Measurements from ENCODE around the gene SYT17.

Gene SYT17

GRCh38 chr16:19242186-19242585, 74.1 kb downstream of the SYT17 start:
- Mint-ChIP-seq H3K4me3 (no peak overlapping the region), H3K36me3 (ENCODE audit: low read depth) (no peaks in the 10 kb centered on the region), H3K27me3 (ENCODE audit: low read depth) (no peaks in the 10 kb centered on the region), H3K27ac (no peak overlapping the region), H3K9me3 (peaks cover 4% of the 10 kb centered on the region), H3K4me1 (no peaks in the 10 kb centered on the region)
- no peak for TF ChIP-seq CTCF (IDR thresholded peaks at IDR 0.05; ENCODE audit: unreplicated experiment in 3 of 3)

GRCh38 chr16:19242987-19243575, 75.0 kb downstream of the SYT17 start:
- no peak for TF ChIP-seq CTCF (IDR thresholded peaks at IDR 0.05; ENCODE audit: unreplicated experiment in 3 of 3)
- no peaks in the 10 kb centered on the region for H3K27me3 Mint-ChIP-seq (ENCODE audit: low read depth)
- no peaks in the 10 kb centered on the region for H3K36me3 Mint-ChIP-seq (ENCODE audit: low read depth)
- no peak overlapping the region for H3K27ac Mint-ChIP-seq
- no peaks in the 10 kb centered on the region for H3K4me1 Mint-ChIP-seq
- H3K4me3 Mint-ChIP-seq = no peak overlapping the region
- H3K9me3 Mint-ChIP-seq = no peaks in the 10 kb centered on the region

GRCh38 chr16:19245326-19245925, 77.4 kb downstream of the SYT17 start:
- H3K27me3 Mint-ChIP-seq (ENCODE audit: low read depth) = peaks cover 6% of the 10 kb centered on the region
- no peaks in the 10 kb centered on the region for H3K4me1 Mint-ChIP-seq
- no peak for TF ChIP-seq CTCF (IDR thresholded peaks at IDR 0.05; ENCODE audit: unreplicated experiment in 3 of 3)
- no peaks in the 10 kb centered on the region for H3K9me3 Mint-ChIP-seq
- H3K36me3 Mint-ChIP-seq (ENCODE audit: low read depth) = no peaks in the 10 kb centered on the region
- H3K27ac Mint-ChIP-seq = no peak overlapping the region
- H3K4me3 Mint-ChIP-seq = no peak overlapping the region

GRCh38 chr16:19252904-19253303, 84.9 kb downstream of the SYT17 start:
- no peaks in the 10 kb centered on the region for H3K9me3 Mint-ChIP-seq
- H3K4me1 Mint-ChIP-seq = no peaks in the 10 kb centered on the region
- H3K36me3 Mint-ChIP-seq (ENCODE audit: low read depth) = no peaks in the 10 kb centered on the region
- no peak for TF ChIP-seq CTCF (IDR thresholded peaks at IDR 0.05; ENCODE audit: unreplicated experiment in 3 of 3)
- no peak overlapping the region for H3K4me3 Mint-ChIP-seq
- H3K27ac Mint-ChIP-seq = no peak overlapping the region
- peaks cover 6% of the 10 kb centered on the region for H3K27me3 Mint-ChIP-seq (ENCODE audit: low read depth)

- no peaks in the 10 kb centered on the region for H3K9me3 Mint-ChIP-seq
- no peaks in the 10 kb centered on the region for H3K36me3 Mint-ChIP-seq (ENCODE audit: low read depth)
- no peaks in the 10 kb centered on the region for H3K4me1 Mint-ChIP-seq
- TF ChIP-seq CTCF (IDR thresholded peaks at IDR 0.05; ENCODE audit: unreplicated experiment in 3 of 3) = no peak
- no peak overlapping the region for H3K27ac Mint-ChIP-seq
- H3K27me3 Mint-ChIP-seq (ENCODE audit: low read depth) = no peaks in the 10 kb centered on the region
- H3K4me3 Mint-ChIP-seq = no peak overlapping the region
Measured at GRCh38 chr16:19254611-19255010, 86.6 kb downstream of the SYT17 start.

GRCh38 chr16:19264123-19264673, 96.2 kb downstream of the SYT17 start:
- Mint-ChIP-seq H3K9me3 (peaks cover 8% of the 10 kb centered on the region), H3K4me3 (no peak overlapping the region), H3K4me1 (no peaks in the 10 kb centered on the region), H3K27ac (no peak overlapping the region), H3K27me3 (ENCODE audit: low read depth) (peaks cover 8% of the 10 kb centered on the region), H3K36me3 (ENCODE audit: low read depth) (no peaks in the 10 kb centered on the region)
- no peak for TF ChIP-seq CTCF (IDR thresholded peaks at IDR 0.05; ENCODE audit: unreplicated experiment in 3 of 3)
